Dermis microvascular lymphatic vessel endothelial cell (primary cell): ENCODE data around the gene SLC9A6. TPM values are rescaled to one million over a fixed set of nuclear protein-coding genes. Genes with fewer than 3 reads are reported as not detected.
A peak's percentile ranks its signal among the peaks of the same experiment; 100 is the strongest.
"Not testable (repeated sequence)": the region's sequence is repeated elsewhere in the genome, so short reads cannot be mapped to it uniquely, and the experiment has no call there.

Experiments
- DNase-seq, 2 donors: peaks; one replicate each; pipeline versions ENCODE4 v3.0.0 to v3.0.0-alpha.2; 2010; ENCODE audit warnings: low read depth in 2 of 2
- total RNA-seq: library from RNA; depleted of rRNA; stranded (reverse); fragments of >200 nt; gene quantifications from 2 replicates; pipeline ENCODE4 v1.2.1, GENCODE V29; 2014

The SLC9A6 gene
- total RNA-seq, 1 donor from 2014 or later, result 16.3 TPM

- DNase-seq, result peak in 1 of 2 donors; percentile 1
Observed at GRCh38 chrX:136029766-136030165, 44.5 kb downstream of the SLC9A6 start.

GRCh38 chrX:136030303-136031191, 45.3 kb downstream of the SLC9A6 start:
- DNase-seq, result peak; percentile 70 to 88

GRCh38 chrX:136031626-136032025, 46.4 kb downstream of the SLC9A6 start:
- DNase-seq, result no peak

GRCh38 chrX:136032370-136032769, 47.1 kb downstream of the SLC9A6 start:
- DNase-seq, result no peak

GRCh38 chrX:136034668-136035067, 49.4 kb downstream of the SLC9A6 start:
- DNase-seq, result no peak

- DNase-seq, result no peak
Observed at GRCh38 chrX:136035663-136036062, 50.4 kb downstream of the SLC9A6 start.

GRCh38 chrX:136039485-136039884, 54.2 kb downstream of the SLC9A6 start:
- DNase-seq, result no peak

- no peak for DNase-seq
Observed at GRCh38 chrX:136039968-136040367, 54.7 kb downstream of the SLC9A6 start.

- no peak for DNase-seq
Observed at GRCh38 chrX:136041254-136041812, 56.1 kb downstream of the SLC9A6 start.

- DNase-seq, result no peak
Observed at GRCh38 chrX:136045008-136045407, 59.8 kb downstream of the SLC9A6 start.

- peak in 1 of 2 donors; percentile 10 for DNase-seq
Observed at GRCh38 chrX:136046295-136047015, 61.2 kb downstream of the SLC9A6 start.

GRCh38 chrX:136047016-136047642, 61.9 kb downstream of the SLC9A6 start:
- peak in 1 of 2 donors; percentile 41 for DNase-seq

- DNase-seq, result no peak
Observed at GRCh38 chrX:136047969-136048368, 62.7 kb downstream of the SLC9A6 start.

- no peak for DNase-seq
Observed at GRCh38 chrX:136048446-136048845, 63.2 kb downstream of the SLC9A6 start.

- DNase-seq, result no peak
Observed at GRCh38 chrX:136049608-136050007, 64.4 kb downstream of the SLC9A6 start.

GRCh38 chrX:136050875-136051274, 65.6 kb downstream of the SLC9A6 start:
- DNase-seq, result not testable (repeated sequence)

GRCh38 chrX:136051611-136052010, 66.4 kb downstream of the SLC9A6 start:
- no peak for DNase-seq

GRCh38 chrX:136055651-136056221, 70.5 kb downstream of the SLC9A6 start:
- DNase-seq, result peak; percentile 57 to 84

- no peak for DNase-seq
Observed at GRCh38 chrX:136057567-136057966, 72.3 kb downstream of the SLC9A6 start.

- DNase-seq, result no peak
Observed at GRCh38 chrX:136059350-136059749, 74.1 kb downstream of the SLC9A6 start.

- no peak for DNase-seq
Observed at GRCh38 chrX:136061286-136061685, 76.1 kb downstream of the SLC9A6 start.
